Activated naive CD4-positive, alpha-beta T cell treated with anti-CD3 and anti-CD28 coated beads, Interleukin-2, amount 10 ng/mL, durations not matched to agents 7 days and 5 days (primary cell): ENCODE data around the gene FZR1.

Experiments used
- CTCF ChIA-PET: fragments of 350-600 bp; sonication (Branson Sonifier 250); formaldehyde crosslinking; loops from one replicate; lab custom pipeline; 2021; ENCODE audit warnings: antibody characterized with exemption; lab: Charles Lee
- DNase-seq: peaks from one replicate; pipeline ENCODE4 v3.0.0-alpha.2; 2020
- H3K27ac Mint-ChIP-seq: one replicate; pipeline ENCODE4 v1.8.0; 2021; ENCODE audit warnings: mild to moderate bottlenecking, moderate library complexity, mixed read lengths
- H3K27me3 Mint-ChIP-seq: one replicate; pipeline ENCODE4 v1.8.0; 2021; ENCODE audit warnings: mild to moderate bottlenecking, mixed read lengths
- H3K36me3 Mint-ChIP-seq: one replicate; pipeline ENCODE4 v1.8.0; 2021; ENCODE audit warnings: mixed read lengths
- H3K4me1 Mint-ChIP-seq: one replicate; pipeline ENCODE4 v1.8.0; 2021; ENCODE audit warnings: mixed read lengths
- H3K4me3 Mint-ChIP-seq: one replicate; pipeline ENCODE4 v1.8.0; 2021; ENCODE audit warnings: mild to moderate bottlenecking, moderate library complexity, mixed read lengths
- H3K9me3 Mint-ChIP-seq: one replicate; pipeline ENCODE4 v1.8.0; 2021; ENCODE audit warnings: mixed read lengths

The FZR1 gene

GRCh38 chr19:3531716-3532115, 25.6 kb downstream of the FZR1 start:
- H3K4me3 Mint-ChIP-seq = no peak overlapping the region
- CTCF ChIA-PET = interaction anchor here (1.0 kb wide), 1 partner anchor 13 kb away, joined by 4 read pairs; no protein-coding TSS in a partner anchor
- no peaks in the 10 kb centered on the region for H3K27me3 Mint-ChIP-seq
- no peak for DNase-seq
- H3K9me3 Mint-ChIP-seq = no peaks in the 10 kb centered on the region
- H3K27ac Mint-ChIP-seq = no peak overlapping the region
- peaks cover 31% of the 10 kb centered on the region for H3K36me3 Mint-ChIP-seq
- H3K4me1 Mint-ChIP-seq = no peaks in the 10 kb centered on the region

- Mint-ChIP-seq H3K4me1 (no peaks in the 10 kb centered on the region), H3K36me3 (peaks cover 26% of the 10 kb centered on the region), H3K9me3 (no peaks in the 10 kb centered on the region), H3K27ac (no peak overlapping the region), H3K27me3 (no peaks in the 10 kb centered on the region), H3K4me3 (no peak overlapping the region)
- CTCF ChIA-PET = interaction anchor here (1.0 kb wide), 1 partner anchor 12 kb away, joined by 4 read pairs; no protein-coding TSS in a partner anchor
- no peak for DNase-seq
Measured at GRCh38 chr19:3532154-3532786, 26.2 kb downstream of the FZR1 start.

- CTCF ChIA-PET = no interaction called here
- Mint-ChIP-seq H3K4me3 (no peak overlapping the region), H3K27ac (no peak overlapping the region), H3K36me3 (peaks cover 32% of the 10 kb centered on the region), H3K4me1 (no peaks in the 10 kb centered on the region), H3K27me3 (no peaks in the 10 kb centered on the region), H3K9me3 (no peaks in the 10 kb centered on the region)
- DNase-seq = no peak
Measured at GRCh38 chr19:3533033-3533432, 26.9 kb downstream of the FZR1 start.

GRCh38 chr19:3533563-3534216, 27.6 kb downstream of the FZR1 start:
- no peak overlapping the region for H3K4me3 Mint-ChIP-seq
- no peaks in the 10 kb centered on the region for H3K27me3 Mint-ChIP-seq
- no peak for DNase-seq
- peaks cover 36% of the 10 kb centered on the region for H3K36me3 Mint-ChIP-seq
- H3K4me1 Mint-ChIP-seq = no peaks in the 10 kb centered on the region
- CTCF ChIA-PET = no interaction called here
- no peaks in the 10 kb centered on the region for H3K9me3 Mint-ChIP-seq
- peak overlapping the region; percentile 28 for H3K27ac Mint-ChIP-seq

GRCh38 chr19:3534375-3535234, 28.5 kb downstream of the FZR1 start:
- H3K27me3 Mint-ChIP-seq = no peaks in the 10 kb centered on the region
- no peaks in the 10 kb centered on the region for H3K4me1 Mint-ChIP-seq
- CTCF ChIA-PET = no interaction called here
- H3K36me3 Mint-ChIP-seq = peaks cover 41% of the 10 kb centered on the region
- H3K4me3 Mint-ChIP-seq = no peak overlapping the region
- no peak for DNase-seq
- peaks cover 1% of the 10 kb centered on the region for H3K9me3 Mint-ChIP-seq
- peak overlapping the region; percentile 37 for H3K27ac Mint-ChIP-seq

GRCh38 chr19:3535235-3535535, 29.1 kb downstream of the FZR1 start:
- CTCF ChIA-PET = no interaction called here

GRCh38 chr19:3535563-3535965, 29.5 kb downstream of the FZR1 start:
- peaks cover 43% of the 10 kb centered on the region for H3K36me3 Mint-ChIP-seq
- H3K4me3 Mint-ChIP-seq = no peak overlapping the region

More at GRCh38 chr19:3535235-3535535, 29.1 kb downstream of the FZR1 start:
- Mint-ChIP-seq H3K9me3 (peaks cover 3% of the 10 kb centered on the region), H3K27me3 (no peaks in the 10 kb centered on the region), H3K27ac (no peak overlapping the region), H3K36me3 (peaks cover 43% of the 10 kb centered on the region), H3K4me1 (no peaks in the 10 kb centered on the region), H3K4me3 (no peak overlapping the region)
- DNase-seq = no peak

GRCh38 chr19:3535981-3536380, 29.9 kb downstream of the FZR1 start:
- CTCF ChIA-PET = no interaction called here
- Mint-ChIP-seq H3K27me3 (no peaks in the 10 kb centered on the region), H3K36me3 (peaks cover 43% of the 10 kb centered on the region), H3K4me1 (no peaks in the 10 kb centered on the region), H3K4me3 (no peak overlapping the region), H3K9me3 (peaks cover 3% of the 10 kb centered on the region), H3K27ac (no peak overlapping the region)
- DNase-seq = no peak

More at GRCh38 chr19:3535563-3535965, 29.5 kb downstream of the FZR1 start:
- H3K27ac Mint-ChIP-seq = no peak overlapping the region
- no peaks in the 10 kb centered on the region for H3K27me3 Mint-ChIP-seq
- no peak for DNase-seq
- H3K9me3 Mint-ChIP-seq = peaks cover 3% of the 10 kb centered on the region
- CTCF ChIA-PET = no interaction called here
- no peaks in the 10 kb centered on the region for H3K4me1 Mint-ChIP-seq

- Mint-ChIP-seq H3K27ac (no peak overlapping the region), H3K4me1 (no peaks in the 10 kb centered on the region), H3K4me3 (no peak overlapping the region), H3K27me3 (no peaks in the 10 kb centered on the region), H3K9me3 (peaks cover 3% of the 10 kb centered on the region), H3K36me3 (peaks cover 39% of the 10 kb centered on the region)
- CTCF ChIA-PET = no interaction called here
- no peak for DNase-seq
Measured at GRCh38 chr19:3536429-3537100, 30.5 kb downstream of the FZR1 start.

- Mint-ChIP-seq H3K36me3 (peaks cover 39% of the 10 kb centered on the region), H3K27me3 (no peaks in the 10 kb centered on the region), H3K4me3 (no peak overlapping the region), H3K9me3 (peaks cover 3% of the 10 kb centered on the region), H3K27ac (no peak overlapping the region), H3K4me1 (no peaks in the 10 kb centered on the region)
- no peak for DNase-seq
- CTCF ChIA-PET = no interaction called here
Measured at GRCh38 chr19:3537101-3537437, 31.0 kb downstream of the FZR1 start.

- CTCF ChIA-PET = no interaction called here
- H3K4me3 Mint-ChIP-seq = no peak overlapping the region
- H3K4me1 Mint-ChIP-seq = no peaks in the 10 kb centered on the region
- H3K36me3 Mint-ChIP-seq = peaks cover 37% of the 10 kb centered on the region
- DNase-seq = no peak
- no peak overlapping the region for H3K27ac Mint-ChIP-seq
- peaks cover 3% of the 10 kb centered on the region for H3K9me3 Mint-ChIP-seq
- H3K27me3 Mint-ChIP-seq = no peaks in the 10 kb centered on the region
Measured at GRCh38 chr19:3537438-3538240, 31.5 kb downstream of the FZR1 start.

- H3K4me1 Mint-ChIP-seq = no peaks in the 10 kb centered on the region
- CTCF ChIA-PET = no interaction called here
- peaks cover 33% of the 10 kb centered on the region for H3K36me3 Mint-ChIP-seq
- no peak overlapping the region for H3K27ac Mint-ChIP-seq
- H3K9me3 Mint-ChIP-seq = peaks cover 3% of the 10 kb centered on the region
- H3K4me3 Mint-ChIP-seq = no peak overlapping the region
- DNase-seq = no peak
- H3K27me3 Mint-ChIP-seq = no peaks in the 10 kb centered on the region
Measured at GRCh38 chr19:3538258-3538929, 32.3 kb downstream of the FZR1 start.

- DNase-seq = no peak
- peak within 1 kb of the TSS; percentile 11 for H3K27ac Mint-ChIP-seq
- no peak within 1 kb of the TSS for H3K4me3 Mint-ChIP-seq
- H3K4me1 Mint-ChIP-seq = no peaks in the 10 kb centered on the region
- peaks cover 28% of the 10 kb centered on the region for H3K36me3 Mint-ChIP-seq
- H3K27me3 Mint-ChIP-seq = no peaks in the 10 kb centered on the region
- CTCF ChIA-PET = no interaction called here
- H3K9me3 Mint-ChIP-seq = peaks cover 3% of the 10 kb centered on the region
Measured at GRCh38 chr19:3538965-3539755, 33.0 kb downstream of the FZR1 start, which contains the start of gene TEKTIP1. TSS of gene TEKTIP1 (plus strand) at chr19:3539174. CDS start at chr19:3539178, 4 bp downstream.
